Endothelial cell of umbilical vein (primary cell): ENCODE results near the gene KRTAP10-5. TPM values are rescaled to one million over a fixed set of nuclear protein-coding genes. Genes with fewer than 3 reads are reported as not detected.

Source experiments
- BruUV-seq: library from RNA; stranded (reverse); fragments of 400-500 nt; replicated peaks from 2 replicates; lab custom pipeline; 2021; lab: Mats Ljungman, UMichigan
- CTCF ChIA-PET: fragments of 300-600, 350-600 bp; sonication (Branson Sonifier 250); formaldehyde crosslinking; loops from one replicate; lab custom pipeline; 2021; ENCODE audit warnings: antibody characterized with exemption, inconsistent platforms; lab: Charles Lee
- POLR2A ChIA-PET: fragments of 300-600, 350-600 bp; sonication (Branson Sonifier 250); formaldehyde crosslinking; loops from one replicate; lab custom pipeline; 2021; ENCODE audit warnings: antibody characterized with exemption, inconsistent platforms; lab: Charles Lee
- DNase-seq: peaks from one replicate; pipeline ENCODE4 v3.0.0-alpha.2; 2011; ENCODE audit warnings: low read depth, low spot score
- FAIRE-seq: peaks from 2 replicates; lab custom pipeline; 2011; peaks lifted over from hg19 to GRCh38; lab: Jason Lieb, UNC
- H2AFZ ChIP-seq: 2 replicates; pipeline ENCODE4 v1.6.0; 2012; ENCODE audit warnings: low read depth, low read length, control low read depth, inconsistent platforms
- H3K27ac ChIP-seq: 2 replicates; pipeline ENCODE4 v1.5.1; 2011; ENCODE audit warnings: low read depth, mild to moderate bottlenecking, control low read depth, low read length, moderate library complexity; ENCODE audit not compliant: insufficient read depth
- H3K27me3 ChIP-seq, 2 experiments: 2 replicates each; pipeline versions ENCODE4 v1.6.0 to v1.6.1; 2011; ENCODE audit warnings: low read length in 2 of 2, mixed read lengths in 1 of 2; ENCODE audit not compliant: control insufficient read depth in 2 of 2, insufficient read depth in 2 of 2
- H3K36me3 ChIP-seq, 2 experiments: 2 replicates in 1 of 2; 3 replicates in 1 of 2; pipeline ENCODE4 v1.5.1; 2011; ENCODE audit warnings: low read length in 2 of 2, mild to moderate bottlenecking in 1 of 2, moderate library complexity in 1 of 2; ENCODE audit not compliant: control insufficient read depth in 2 of 2, insufficient read depth in 2 of 2; ENCODE audit errors: extremely low read depth in 1 of 2
- H3K4me1 ChIP-seq: 3 replicates; pipeline ENCODE4 v1.5.1; 2011; ENCODE audit warnings: mild to moderate bottlenecking, low read length; ENCODE audit not compliant: control insufficient read depth, insufficient read depth; ENCODE audit errors: extremely low read depth
- H3K4me2 ChIP-seq: 2 replicates; pipeline ENCODE4 v1.6.1; 2011; ENCODE audit warnings: low read length, control low read depth, mixed read lengths; ENCODE audit not compliant: insufficient read depth
- H3K4me3 ChIP-seq, 3 experiments: fragments of 200-600 bp in 1 of 3; sonication (generic), shearing (Covaris generic) in 1 of 3; replicated peaks in 1 of 3; 2 replicates each; pipeline ENCODE4 v1.5.1; 2011 to 2016; ENCODE audit warnings: control low read depth in 3 of 3, low read length in 3 of 3, mild to moderate bottlenecking in 2 of 3, inconsistent platforms in 1 of 3, low read depth in 1 of 3, moderate library complexity in 1 of 3; ENCODE audit not compliant: insufficient read depth in 1 of 3
- H3K79me2 ChIP-seq: 2 replicates; pipeline ENCODE4 v1.6.0; 2012; ENCODE audit warnings: low read length, inconsistent platforms; ENCODE audit not compliant: control insufficient read depth, insufficient read depth
- H3K9ac ChIP-seq: replicated peaks from 2 replicates; pipeline ENCODE3; 2011; ENCODE audit warnings: low read length, control low read depth; ENCODE audit not compliant: insufficient read depth; ENCODE audit errors: extremely low read depth
- H3K9me1 ChIP-seq: replicated peaks from 3 replicates; pipeline ENCODE4 v1.6.0; 2011; ENCODE audit warnings: mild to moderate bottlenecking, low read length; ENCODE audit not compliant: control insufficient read depth, insufficient read depth; ENCODE audit errors: extremely low read depth
- H3K9me3 ChIP-seq: replicated peaks from 2 replicates; pipeline ENCODE4 v1.5.1; 2012; ENCODE audit warnings: low read length, inconsistent platforms; ENCODE audit not compliant: control insufficient read depth, insufficient read depth
- H4K20me1 ChIP-seq: replicated peaks from 2 replicates; pipeline ENCODE3; 2011; ENCODE audit warnings: mild to moderate bottlenecking, low read length; ENCODE audit not compliant: control insufficient read depth, insufficient read depth; ENCODE audit errors: extremely low read depth
- EZH2 ChIP-seq: IDR thresholded peaks from 2 replicates; pipeline ENCODE4 v1.6.1; 2012; ENCODE audit warnings: borderline replicate concordance, low read depth, mild to moderate bottlenecking, moderate library complexity, low read length, inconsistent platforms; ENCODE audit not compliant: severe bottlenecking
- FOS ChIP-seq: IDR thresholded peaks from 2 replicates; pipeline ENCODE4 v1.6.1; 2011; ENCODE audit warnings: mild to moderate bottlenecking, low read length, moderate library complexity, borderline replicate concordance; ENCODE audit not compliant: insufficient read depth
- GATA2 ChIP-seq: IDR thresholded peaks from 2 replicates; pipeline ENCODE4 v1.7.0; 2011; ENCODE audit warnings: low read depth, mild to moderate bottlenecking, moderate library complexity, mixed read lengths, low read length; ENCODE audit not compliant: insufficient read length, insufficient read depth
- JUN ChIP-seq: IDR thresholded peaks from 2 replicates; pipeline ENCODE4 v1.6.1; 2011; ENCODE audit warnings: borderline replicate concordance, low read depth; ENCODE audit not compliant: insufficient read length, insufficient read depth
- MYC ChIP-seq: IDR thresholded peaks from one replicate; pipeline ENCODE4 v1.6.1; 2011; ENCODE audit warnings: mild to moderate bottlenecking, low read depth, low read length
- POLR2A ChIP-seq: IDR thresholded peaks from 2 replicates; pipeline ENCODE4 v1.6.1; 2012; ENCODE audit warnings: low read depth, mild to moderate bottlenecking, control low read depth, low read length
- POLR2AphosphoS5 ChIP-seq: IDR thresholded peaks from 2 replicates; pipeline ENCODE4 v1.6.1; 2012; ENCODE audit warnings: low read depth, mild to moderate bottlenecking, control low read depth, low read length, moderate library complexity; ENCODE audit not compliant: insufficient read depth
- dilution Hi-C: fragments of 300-500 bp; cut with MboI; formaldehyde crosslinking; loops from one replicate; pipeline ENCODE4 v1.15.0; 2019; ENCODE audit warnings: low sequenced_read_pairs; ENCODE audit not compliant: extremely low pct_ligation_motif_present
- intact Hi-C: fragments of 100-400 bp; cut with micrococcal nuclease; formaldehyde crosslinking; loops from one replicate; pipeline ENCODE4 v1.10.0; 2022
- polyA plus RNA-seq, 4 experiments: library from polyadenylated mRNA; depleted of rRNA in 3 of 4; stranded (reverse) in 3 of 4; unstranded in 1 of 4; fragments of >200 nt; gene quantifications; 2 replicates each; pipeline versions ENCODE4 v1.2.1 to v1.2.3, GENCODE V29; 2011 to 2012; ENCODE audit warnings: missing spikeins in 1 of 4
- total RNA-seq: library from RNA; stranded (reverse); gene quantifications from 2 replicates; pipeline ENCODE4 v1.2.3, GENCODE V29; 2021
- TF ChIP-seq, protein P1 (sequence below), 2 donors: IDR thresholded peaks; 1 replicate in 1 of 2; 2 replicates in 1 of 2; pipeline ENCODE4 v1.5.1; 2011; ENCODE audit warnings: low read length in 2 of 2, mild to moderate bottlenecking in 2 of 2, moderate library complexity in 2 of 2, control low read depth in 1 of 2, inconsistent platforms in 1 of 2, low read depth in 1 of 2; ENCODE audit not compliant: insufficient read depth in 1 of 2; ENCODE audit errors: extremely low read depth in 1 of 2
- TF ChIP-seq, protein P2 (sequence below): IDR thresholded peaks from 2 replicates; pipeline ENCODE4 v1.6.1; 2011; ENCODE audit not compliant: insufficient read depth, insufficient read length

Gene KRTAP10-5
- total and polyA plus RNA-seq, 2 donors (not counting 3 experiments of a cell fraction or from before 2014, with no cell fraction given), result not detected

GRCh38 chr21:44581158-44581557 is 754 bp upstream of the KRTAP10-5 start:
- CTCF ChIA-PET, result no interaction called here
- no peak for TF ChIP-seq FOS
- Histone ChIP-seq H3K27me3 (peaks cover 3 to 8% of the 10 kb centered on the region in 2 experiments), H2AFZ (no peak overlapping the region), H3K9me1 (no peaks in the 10 kb centered on the region), H3K79me2 (no peaks in the 10 kb centered on the region), H3K9ac (no peak overlapping the region), H3K4me2 (no peak overlapping the region), H3K4me3 (no peak overlapping the region), H3K4me1 (no peaks in the 10 kb centered on the region), H3K27ac (no peak overlapping the region), H4K20me1 (no peaks in the 10 kb centered on the region), H3K36me3 (no peaks in the 10 kb centered on the region), H3K9me3 (no peaks in the 10 kb centered on the region)
- intact Hi-C loops (no loop called here), dilution Hi-C loops (no loop called here)
- POLR2A ChIA-PET, result no interaction called here
- DNase-seq (no peak), FAIRE-seq (no peak)
- BruUV-seq, result no TSS peak

DNA sequence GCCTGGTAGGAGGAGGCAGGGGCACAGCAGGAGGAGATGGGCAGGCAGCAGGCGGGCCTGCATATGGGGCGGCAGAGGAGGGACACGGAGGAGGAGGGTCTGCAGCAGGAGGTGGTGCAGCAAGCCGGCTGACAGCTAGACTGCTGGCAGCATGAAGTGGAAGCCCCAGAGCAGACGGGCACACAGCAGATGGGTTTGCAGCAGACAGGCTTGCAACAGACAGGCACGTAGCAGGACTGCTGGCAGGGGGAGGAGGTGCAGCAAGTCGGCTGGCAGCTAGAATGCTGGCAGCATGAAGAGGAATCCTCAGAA is 615 bp downstream of the KRTAP10-5 start:
- no TSS peak for BruUV-seq
- no peak for FAIRE-seq
- H3K36me3 ChIP-seq, result no peaks in the 10 kb centered on the region
- no peak overlapping the region for H3K9ac ChIP-seq
- peaks cover 0 to 4% of the 10 kb centered on the region in 2 experiments for H3K27me3 ChIP-seq
- intact Hi-C loops, result no loop called here
- H3K4me2 ChIP-seq, result no peak overlapping the region
- H3K79me2 ChIP-seq, result no peaks in the 10 kb centered on the region
- no peaks in the 10 kb centered on the region for H3K9me1 ChIP-seq
- H3K4me3 ChIP-seq, result no peak overlapping the region
- dilution Hi-C loops, result no loop called here
- no peaks in the 10 kb centered on the region for H3K9me3 ChIP-seq
- no peaks in the 10 kb centered on the region for H4K20me1 ChIP-seq
- no peak for DNase-seq
- H3K4me1 ChIP-seq, result no peaks in the 10 kb centered on the region
- H2AFZ ChIP-seq, result no peak overlapping the region
- no peak overlapping the region for H3K27ac ChIP-seq
- TF ChIP-seq JUN (no peak), FOS (no peak), POLR2AphosphoS5 (no peak), MYC (no peak), EZH2 (no peak), POLR2A (no peak), GATA2 (no peak)
- TF ChIP-seq, protein P1, sequence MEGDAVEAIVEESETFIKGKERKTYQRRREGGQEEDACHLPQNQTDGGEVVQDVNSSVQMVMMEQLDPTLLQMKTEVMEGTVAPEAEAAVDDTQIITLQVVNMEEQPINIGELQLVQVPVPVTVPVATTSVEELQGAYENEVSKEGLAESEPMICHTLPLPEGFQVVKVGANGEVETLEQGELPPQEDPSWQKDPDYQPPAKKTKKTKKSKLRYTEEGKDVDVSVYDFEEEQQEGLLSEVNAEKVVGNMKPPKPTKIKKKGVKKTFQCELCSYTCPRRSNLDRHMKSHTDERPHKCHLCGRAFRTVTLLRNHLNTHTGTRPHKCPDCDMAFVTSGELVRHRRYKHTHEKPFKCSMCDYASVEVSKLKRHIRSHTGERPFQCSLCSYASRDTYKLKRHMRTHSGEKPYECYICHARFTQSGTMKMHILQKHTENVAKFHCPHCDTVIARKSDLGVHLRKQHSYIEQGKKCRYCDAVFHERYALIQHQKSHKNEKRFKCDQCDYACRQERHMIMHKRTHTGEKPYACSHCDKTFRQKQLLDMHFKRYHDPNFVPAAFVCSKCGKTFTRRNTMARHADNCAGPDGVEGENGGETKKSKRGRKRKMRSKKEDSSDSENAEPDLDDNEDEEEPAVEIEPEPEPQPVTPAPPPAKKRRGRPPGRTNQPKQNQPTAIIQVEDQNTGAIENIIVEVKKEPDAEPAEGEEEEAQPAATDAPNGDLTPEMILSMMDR (IDR thresholded peaks at IDR 0.05; ENCODE audit: extremely low read depth in 1 of 2, insufficient read depth in 1 of 2, low read depth in 1 of 2, low read length in 2 of 2), result no peak
- TF ChIP-seq, protein P2, sequence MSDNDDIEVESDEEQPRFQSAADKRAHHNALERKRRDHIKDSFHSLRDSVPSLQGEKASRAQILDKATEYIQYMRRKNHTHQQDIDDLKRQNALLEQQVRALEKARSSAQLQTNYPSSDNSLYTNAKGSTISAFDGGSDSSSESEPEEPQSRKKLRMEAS, result no peak
- CTCF ChIA-PET, result no interaction called here
- POLR2A ChIA-PET, result no interaction called here
